Endothelial cell of umbilical vein (primary cell): Measurements from ENCODE around the gene RASAL3. TPM values are rescaled to one million over a fixed set of nuclear protein-coding genes. Genes with fewer than 3 reads are reported as not detected.

Source experiments
- BruUV-seq: library from RNA; stranded (reverse); fragments of 400-500 nt; replicated peaks from 2 replicates; lab custom pipeline; 2021; lab: Mats Ljungman, UMichigan
- CTCF ChIA-PET: fragments of 300-600, 350-600 bp; sonication (Branson Sonifier 250); formaldehyde crosslinking; loops from one replicate; lab custom pipeline; 2021; ENCODE audit warnings: antibody characterized with exemption, inconsistent platforms; lab: Charles Lee
- POLR2A ChIA-PET: fragments of 300-600, 350-600 bp; sonication (Branson Sonifier 250); formaldehyde crosslinking; loops from one replicate; lab custom pipeline; 2021; ENCODE audit warnings: antibody characterized with exemption, inconsistent platforms; lab: Charles Lee
- DNase-seq: peaks from one replicate; pipeline ENCODE4 v3.0.0-alpha.2; 2011; ENCODE audit warnings: low read depth, low spot score
- FAIRE-seq: peaks from 2 replicates; lab custom pipeline; 2011; peaks lifted over from hg19 to GRCh38; lab: Jason Lieb, UNC
- H2AFZ ChIP-seq: 2 replicates; pipeline ENCODE4 v1.6.0; 2012; ENCODE audit warnings: low read depth, low read length, control low read depth, inconsistent platforms
- H3K27ac ChIP-seq: 2 replicates; pipeline ENCODE4 v1.5.1; 2011; ENCODE audit warnings: low read depth, mild to moderate bottlenecking, control low read depth, low read length, moderate library complexity; ENCODE audit not compliant: insufficient read depth
- H3K27me3 ChIP-seq, 2 experiments: 2 replicates each; pipeline versions ENCODE4 v1.6.0 to v1.6.1; 2011; ENCODE audit warnings: low read length in 2 of 2, mixed read lengths in 1 of 2; ENCODE audit not compliant: control insufficient read depth in 2 of 2, insufficient read depth in 2 of 2
- H3K36me3 ChIP-seq, 2 experiments: 2 replicates in 1 of 2; 3 replicates in 1 of 2; pipeline ENCODE4 v1.5.1; 2011; ENCODE audit warnings: low read length in 2 of 2, mild to moderate bottlenecking in 1 of 2, moderate library complexity in 1 of 2; ENCODE audit not compliant: control insufficient read depth in 2 of 2, insufficient read depth in 2 of 2; ENCODE audit errors: extremely low read depth in 1 of 2
- H3K4me1 ChIP-seq: 3 replicates; pipeline ENCODE4 v1.5.1; 2011; ENCODE audit warnings: mild to moderate bottlenecking, low read length; ENCODE audit not compliant: control insufficient read depth, insufficient read depth; ENCODE audit errors: extremely low read depth
- H3K4me2 ChIP-seq: 2 replicates; pipeline ENCODE4 v1.6.1; 2011; ENCODE audit warnings: low read length, control low read depth, mixed read lengths; ENCODE audit not compliant: insufficient read depth
- H3K4me3 ChIP-seq, 3 experiments: fragments of 200-600 bp in 1 of 3; sonication (generic), shearing (Covaris generic) in 1 of 3; replicated peaks in 1 of 3; 2 replicates each; pipeline ENCODE4 v1.5.1; 2011 to 2016; ENCODE audit warnings: control low read depth in 3 of 3, low read length in 3 of 3, mild to moderate bottlenecking in 2 of 3, inconsistent platforms in 1 of 3, low read depth in 1 of 3, moderate library complexity in 1 of 3; ENCODE audit not compliant: insufficient read depth in 1 of 3
- H3K79me2 ChIP-seq: 2 replicates; pipeline ENCODE4 v1.6.0; 2012; ENCODE audit warnings: low read length, inconsistent platforms; ENCODE audit not compliant: control insufficient read depth, insufficient read depth
- H3K9ac ChIP-seq: replicated peaks from 2 replicates; pipeline ENCODE3; 2011; ENCODE audit warnings: low read length, control low read depth; ENCODE audit not compliant: insufficient read depth; ENCODE audit errors: extremely low read depth
- H3K9me1 ChIP-seq: replicated peaks from 3 replicates; pipeline ENCODE4 v1.6.0; 2011; ENCODE audit warnings: mild to moderate bottlenecking, low read length; ENCODE audit not compliant: control insufficient read depth, insufficient read depth; ENCODE audit errors: extremely low read depth
- H3K9me3 ChIP-seq: replicated peaks from 2 replicates; pipeline ENCODE4 v1.5.1; 2012; ENCODE audit warnings: low read length, inconsistent platforms; ENCODE audit not compliant: control insufficient read depth, insufficient read depth
- H4K20me1 ChIP-seq: replicated peaks from 2 replicates; pipeline ENCODE3; 2011; ENCODE audit warnings: mild to moderate bottlenecking, low read length; ENCODE audit not compliant: control insufficient read depth, insufficient read depth; ENCODE audit errors: extremely low read depth
- CTCF ChIP-seq, 2 donors: IDR thresholded peaks; 1 replicate in 1 of 2; 2 replicates in 1 of 2; pipeline ENCODE4 v1.5.1; 2011; ENCODE audit warnings: low read length in 2 of 2, mild to moderate bottlenecking in 2 of 2, moderate library complexity in 2 of 2, control low read depth in 1 of 2, inconsistent platforms in 1 of 2, low read depth in 1 of 2; ENCODE audit not compliant: insufficient read depth in 1 of 2; ENCODE audit errors: extremely low read depth in 1 of 2
- EZH2 ChIP-seq: IDR thresholded peaks from 2 replicates; pipeline ENCODE4 v1.6.1; 2012; ENCODE audit warnings: borderline replicate concordance, low read depth, mild to moderate bottlenecking, moderate library complexity, low read length, inconsistent platforms; ENCODE audit not compliant: severe bottlenecking
- FOS ChIP-seq: IDR thresholded peaks from 2 replicates; pipeline ENCODE4 v1.6.1; 2011; ENCODE audit warnings: mild to moderate bottlenecking, low read length, moderate library complexity, borderline replicate concordance; ENCODE audit not compliant: insufficient read depth
- GATA2 ChIP-seq: IDR thresholded peaks from 2 replicates; pipeline ENCODE4 v1.7.0; 2011; ENCODE audit warnings: low read depth, mild to moderate bottlenecking, moderate library complexity, mixed read lengths, low read length; ENCODE audit not compliant: insufficient read length, insufficient read depth
- JUN ChIP-seq: IDR thresholded peaks from 2 replicates; pipeline ENCODE4 v1.6.1; 2011; ENCODE audit warnings: borderline replicate concordance, low read depth; ENCODE audit not compliant: insufficient read length, insufficient read depth
- MYC ChIP-seq: IDR thresholded peaks from one replicate; pipeline ENCODE4 v1.6.1; 2011; ENCODE audit warnings: mild to moderate bottlenecking, low read depth, low read length
- POLR2A ChIP-seq: IDR thresholded peaks from 2 replicates; pipeline ENCODE4 v1.6.1; 2012; ENCODE audit warnings: low read depth, mild to moderate bottlenecking, control low read depth, low read length
- POLR2AphosphoS5 ChIP-seq: IDR thresholded peaks from 2 replicates; pipeline ENCODE4 v1.6.1; 2012; ENCODE audit warnings: low read depth, mild to moderate bottlenecking, control low read depth, low read length, moderate library complexity; ENCODE audit not compliant: insufficient read depth
- dilution Hi-C: fragments of 300-500 bp; cut with MboI; formaldehyde crosslinking; loops from one replicate; pipeline ENCODE4 v1.15.0; 2019; ENCODE audit warnings: low sequenced_read_pairs; ENCODE audit not compliant: extremely low pct_ligation_motif_present
- intact Hi-C: fragments of 100-400 bp; cut with micrococcal nuclease; formaldehyde crosslinking; loops from one replicate; pipeline ENCODE4 v1.10.0; 2022
- polyA plus RNA-seq, 4 experiments: library from polyadenylated mRNA; depleted of rRNA in 3 of 4; stranded (reverse) in 3 of 4; unstranded in 1 of 4; fragments of >200 nt; gene quantifications; 2 replicates each; pipeline versions ENCODE4 v1.2.1 to v1.2.3, GENCODE V29; 2011 to 2012; ENCODE audit warnings: missing spikeins in 1 of 4
- total RNA-seq: library from RNA; stranded (reverse); gene quantifications from 2 replicates; pipeline ENCODE4 v1.2.3, GENCODE V29; 2021
- TF ChIP-seq, protein P1 (sequence below): IDR thresholded peaks from 2 replicates; pipeline ENCODE4 v1.6.1; 2011; ENCODE audit not compliant: insufficient read depth, insufficient read length

RASAL3 gene
- total and polyA plus RNA-seq, 2 donors (not counting 3 experiments of a cell fraction or from before 2014, with no cell fraction given): 4.1 to 5.7 TPM

- no peak overlapping the region for H3K27ac ChIP-seq
- H3K9me3 ChIP-seq: no peaks in the 10 kb centered on the region
- H2AFZ ChIP-seq: no peak overlapping the region
- no peaks in the 10 kb centered on the region for H3K79me2 ChIP-seq
- H3K9me1 ChIP-seq: no peaks in the 10 kb centered on the region
- no TSS peak for BruUV-seq
- H3K4me3 ChIP-seq: no peak overlapping the region
- intact Hi-C loops: no loop called here
- DNase-seq (no peak), FAIRE-seq (no peak)
- POLR2A ChIA-PET: no interaction called here
- H4K20me1 ChIP-seq: no peaks in the 10 kb centered on the region
- TF ChIP-seq CTCF (IDR thresholded peaks at IDR 0.05; ENCODE audit: extremely low read depth in 1 of 2, insufficient read depth in 1 of 2, low read depth in 1 of 2, low read length in 2 of 2) (no peak), JUN (no peak), GATA2 (no peak), EZH2 (no peak), POLR2AphosphoS5 (no peak), POLR2A (no peak), MYC (no peak), FOS (no peak)
- TF ChIP-seq, protein P1, sequence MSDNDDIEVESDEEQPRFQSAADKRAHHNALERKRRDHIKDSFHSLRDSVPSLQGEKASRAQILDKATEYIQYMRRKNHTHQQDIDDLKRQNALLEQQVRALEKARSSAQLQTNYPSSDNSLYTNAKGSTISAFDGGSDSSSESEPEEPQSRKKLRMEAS: no peak
- no peaks in the 10 kb centered on the region for H3K4me1 ChIP-seq
- H3K36me3 ChIP-seq: no peaks in the 10 kb centered on the region
- CTCF ChIA-PET: interaction anchor here (0.6 kb wide), 1 partner anchor 20 kb away, joined by 3 read pairs; no protein-coding TSS in a partner anchor
- H3K27me3 ChIP-seq: no peaks in the 10 kb centered on the region
- no peak overlapping the region for H3K4me2 ChIP-seq
- no peak overlapping the region for H3K9ac ChIP-seq
- dilution Hi-C loops: no loop called here
Observed at GRCh38 chr19:15498156-15498858, 34.0 kb upstream of the RASAL3 start.
